AG09319 (cell line): Measurements from ENCODE around the gene ATG7.
"Not testable (repeated sequence)": the region's sequence is repeated elsewhere in the genome, so short reads cannot be mapped to it uniquely, and the experiment has no call there.

Experiments
- DNase-seq: peaks from one replicate; pipeline ENCODE4 v3.0.0-alpha.2; 2010; ENCODE audit warnings: low read depth; ENCODE audit errors: extremely low read depth
- TF ChIP-seq, protein P1 (sequence below): IDR thresholded peaks from 2 replicates; pipeline ENCODE4 v1.5.1; 2011; ENCODE audit warnings: low read depth, mild to moderate bottlenecking, inconsistent platforms, low read length, moderate library complexity

Gene ATG7

DNA sequence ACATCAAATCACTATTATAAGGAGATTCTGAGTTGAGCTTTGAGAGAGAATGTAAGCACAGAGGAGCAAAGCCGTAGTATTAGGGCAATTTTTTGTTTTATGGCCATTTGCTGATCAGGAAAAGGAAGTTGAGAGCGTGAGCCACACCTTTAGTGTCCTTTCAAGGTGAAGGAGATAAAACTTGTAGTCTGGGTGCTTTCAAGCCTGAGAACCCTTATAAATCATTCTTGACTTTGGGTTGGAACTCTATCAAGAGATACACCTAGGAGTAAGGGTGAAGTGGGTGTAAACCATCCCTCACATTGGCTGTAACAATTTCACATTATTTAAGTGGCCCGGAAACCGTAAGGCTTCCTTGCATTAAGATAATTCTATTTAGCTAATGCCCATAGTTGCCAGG is 122.2 kb downstream of the ATG7 start:
- TF ChIP-seq, protein P1, sequence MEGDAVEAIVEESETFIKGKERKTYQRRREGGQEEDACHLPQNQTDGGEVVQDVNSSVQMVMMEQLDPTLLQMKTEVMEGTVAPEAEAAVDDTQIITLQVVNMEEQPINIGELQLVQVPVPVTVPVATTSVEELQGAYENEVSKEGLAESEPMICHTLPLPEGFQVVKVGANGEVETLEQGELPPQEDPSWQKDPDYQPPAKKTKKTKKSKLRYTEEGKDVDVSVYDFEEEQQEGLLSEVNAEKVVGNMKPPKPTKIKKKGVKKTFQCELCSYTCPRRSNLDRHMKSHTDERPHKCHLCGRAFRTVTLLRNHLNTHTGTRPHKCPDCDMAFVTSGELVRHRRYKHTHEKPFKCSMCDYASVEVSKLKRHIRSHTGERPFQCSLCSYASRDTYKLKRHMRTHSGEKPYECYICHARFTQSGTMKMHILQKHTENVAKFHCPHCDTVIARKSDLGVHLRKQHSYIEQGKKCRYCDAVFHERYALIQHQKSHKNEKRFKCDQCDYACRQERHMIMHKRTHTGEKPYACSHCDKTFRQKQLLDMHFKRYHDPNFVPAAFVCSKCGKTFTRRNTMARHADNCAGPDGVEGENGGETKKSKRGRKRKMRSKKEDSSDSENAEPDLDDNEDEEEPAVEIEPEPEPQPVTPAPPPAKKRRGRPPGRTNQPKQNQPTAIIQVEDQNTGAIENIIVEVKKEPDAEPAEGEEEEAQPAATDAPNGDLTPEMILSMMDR = no peak
- no peak for DNase-seq

DNA sequence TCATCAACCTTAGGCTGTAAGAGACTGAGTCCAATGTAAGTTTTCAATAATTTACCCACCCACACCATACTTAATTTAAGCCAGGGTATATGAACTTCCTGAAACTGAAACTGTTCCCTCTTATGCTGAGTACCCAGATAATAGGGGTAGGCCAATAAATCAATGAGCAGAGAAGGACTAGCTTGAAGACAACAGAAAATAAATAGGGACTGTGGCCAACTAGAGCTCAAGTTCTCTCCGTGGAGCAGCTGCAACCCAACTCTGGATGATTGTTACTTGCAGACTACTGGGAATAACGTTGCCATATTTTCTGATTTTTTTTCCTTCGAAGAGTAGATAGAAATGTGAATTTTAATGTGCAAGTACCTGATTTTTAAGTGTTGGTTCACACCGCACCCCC is 128.0 kb downstream of the ATG7 start:
- DNase-seq = no peak
- TF ChIP-seq, protein P1 = no peak

DNA sequence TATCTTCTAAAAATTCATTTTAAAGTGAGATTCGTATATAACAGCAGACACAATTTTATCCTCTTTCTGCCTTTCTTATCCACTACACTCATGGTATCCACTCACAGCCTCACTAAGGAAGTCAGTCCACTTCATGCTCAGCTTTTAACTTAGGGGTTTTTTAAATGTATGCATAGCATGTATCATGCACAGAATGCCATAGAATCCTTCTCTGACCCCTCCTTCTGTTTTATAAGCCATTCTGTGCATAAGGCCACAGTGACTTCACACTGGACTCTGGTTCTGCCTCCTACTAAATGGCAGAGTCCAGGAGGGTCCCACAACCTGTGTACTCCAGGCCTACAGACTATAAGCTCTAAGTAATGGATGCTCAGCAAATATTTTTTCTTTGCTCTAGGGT is 129.2 kb downstream of the ATG7 start:
- TF ChIP-seq, protein P1 = no peak
- no peak for DNase-seq

GRCh38 chr3:11405323-11405722 is 133.1 kb downstream of the ATG7 start:
- TF ChIP-seq, protein P1 = no peak
- no peak for DNase-seq

GRCh38 chr3:11407644-11408043 is 135.4 kb downstream of the ATG7 start:
- no peak for DNase-seq
- TF ChIP-seq, protein P1 = no peak

DNA sequence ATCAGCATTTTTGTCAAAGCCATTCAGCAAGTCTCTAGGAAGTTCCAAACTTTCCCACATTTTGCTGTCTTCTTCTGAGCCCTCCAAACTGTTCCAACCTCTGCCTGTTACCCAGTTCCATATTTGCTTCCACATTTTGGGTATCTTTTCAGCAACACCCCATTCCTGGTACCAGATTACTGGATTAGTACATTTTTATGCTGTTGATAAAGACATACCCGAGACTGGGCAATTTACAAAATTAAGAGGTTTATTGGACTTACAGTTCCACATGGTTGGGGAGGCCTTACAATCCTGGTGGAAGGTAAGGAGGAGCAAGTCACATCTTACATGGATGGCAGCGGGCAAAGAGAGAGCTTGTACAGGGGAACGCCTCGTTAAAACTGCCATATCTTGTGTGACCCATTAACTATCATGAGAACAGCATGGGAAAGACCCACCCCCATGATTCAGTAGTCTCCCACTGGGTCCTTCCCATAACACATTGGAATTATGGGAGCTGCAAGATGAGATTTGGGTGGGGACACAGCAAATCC is 136.2 kb downstream of the ATG7 start:
- not testable (repeated sequence) for DNase-seq

DNA sequence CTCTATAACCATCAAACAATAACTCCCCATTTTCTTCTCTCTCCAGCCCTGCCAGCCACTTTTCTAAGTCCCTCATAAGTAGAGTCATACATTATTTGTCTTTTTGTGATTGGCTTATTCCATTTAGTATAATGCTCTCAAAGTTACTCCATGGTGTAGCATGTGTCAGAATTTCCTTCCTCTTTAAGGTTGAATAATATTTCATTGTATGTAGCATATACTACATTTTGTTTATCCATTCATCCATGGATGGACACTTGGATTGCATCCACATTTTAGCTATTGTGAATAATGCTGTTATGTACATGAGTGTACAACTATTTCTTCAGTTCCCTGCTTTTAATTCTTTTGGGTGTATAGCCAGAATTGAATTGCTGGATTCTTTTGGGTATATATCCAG is 138.4 kb downstream of the ATG7 start:
- no peak for DNase-seq
- TF ChIP-seq, protein P1 = no peak

DNA sequence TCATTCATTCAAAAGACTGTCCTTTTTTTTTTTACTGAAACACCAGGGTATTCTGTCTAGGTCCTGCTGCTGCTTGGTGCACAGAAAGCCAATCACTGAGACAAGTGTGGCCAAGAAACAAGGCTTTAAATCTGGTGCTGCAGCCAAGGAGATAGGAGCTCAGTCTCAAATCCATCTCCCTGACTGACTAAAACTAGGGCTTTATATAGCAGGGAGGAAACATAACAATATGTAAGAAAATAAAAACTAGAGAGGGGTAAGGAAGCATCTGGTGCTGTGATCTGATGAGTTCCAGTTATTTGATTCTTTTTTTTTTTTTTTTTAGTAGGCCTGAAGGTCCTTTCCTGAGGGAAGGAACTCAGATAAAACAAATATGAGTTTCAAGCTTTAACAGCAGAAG is 139.8 kb downstream of the ATG7 start:
- TF ChIP-seq, protein P1 = no peak
- DNase-seq = no peak
